Natural killer cell treated with Interleukin-12 subunit alpha and Interleukin-12 subunit beta and Interleukin-15 and Interleukin-18, amount 100 ng/mL, for 72 hours (primary cell): ENCODE data around the gene CEP131. TPM values are rescaled to one million over a fixed set of nuclear protein-coding genes. Genes with fewer than 3 reads are reported as not detected.
A peak's percentile ranks its signal among the peaks of the same experiment; 100 is the strongest.

Experiments used
- ATAC-seq, 2 donors: fragments of 150-1000 bp; cut with Tn5 transposase in 1 of 2; sonication (Bioruptor Pico), chemical (Tn5 transposase) in 1 of 2; 2 replicates each; pipeline ENCODE4 v1.10.0; 2021
- DNase-seq: peaks from one replicate; pipeline ENCODE4 v3.0.0; 2022; ENCODE audit warnings: low spot score
- H3K27ac Mint-ChIP-seq, 2 donors: 1 replicate in 1 of 2; 2 replicates in 1 of 2; pipeline ENCODE4 v1.8.0; 2022; ENCODE audit warnings: mixed read lengths in 2 of 2, mild to moderate bottlenecking in 1 of 2, moderate library complexity in 1 of 2
- H3K27me3 Mint-ChIP-seq, 2 donors: 1 replicate in 1 of 2; 2 replicates in 1 of 2; pipeline ENCODE4 v1.8.0; 2022; ENCODE audit warnings: mixed read lengths in 2 of 2
- H3K36me3 Mint-ChIP-seq: one replicate; pipeline ENCODE4 v1.8.0; 2022; ENCODE audit warnings: mixed read lengths
- H3K4me1 Mint-ChIP-seq, 2 donors: 1 replicate in 1 of 2; 2 replicates in 1 of 2; pipeline ENCODE4 v1.8.0; 2022; ENCODE audit warnings: low read depth in 2 of 2, mixed read lengths in 2 of 2, mild to moderate bottlenecking in 1 of 2
- H3K4me3 Mint-ChIP-seq: one replicate; pipeline ENCODE4 v1.8.0; 2022; ENCODE audit warnings: mixed read lengths
- H3K9me3 Mint-ChIP-seq: 2 replicates; pipeline ENCODE4 v1.8.0; 2022; ENCODE audit warnings: mixed read lengths
- total RNA-seq, 2 donors: library from RNA; stranded (reverse); gene quantifications; one replicate each; pipeline ENCODE4 v1.2.3, GENCODE V29; 2022

CEP131 gene
- total RNA-seq, 2 donors from 2014 or later, result 7.8 to 14.5 TPM

DNA sequence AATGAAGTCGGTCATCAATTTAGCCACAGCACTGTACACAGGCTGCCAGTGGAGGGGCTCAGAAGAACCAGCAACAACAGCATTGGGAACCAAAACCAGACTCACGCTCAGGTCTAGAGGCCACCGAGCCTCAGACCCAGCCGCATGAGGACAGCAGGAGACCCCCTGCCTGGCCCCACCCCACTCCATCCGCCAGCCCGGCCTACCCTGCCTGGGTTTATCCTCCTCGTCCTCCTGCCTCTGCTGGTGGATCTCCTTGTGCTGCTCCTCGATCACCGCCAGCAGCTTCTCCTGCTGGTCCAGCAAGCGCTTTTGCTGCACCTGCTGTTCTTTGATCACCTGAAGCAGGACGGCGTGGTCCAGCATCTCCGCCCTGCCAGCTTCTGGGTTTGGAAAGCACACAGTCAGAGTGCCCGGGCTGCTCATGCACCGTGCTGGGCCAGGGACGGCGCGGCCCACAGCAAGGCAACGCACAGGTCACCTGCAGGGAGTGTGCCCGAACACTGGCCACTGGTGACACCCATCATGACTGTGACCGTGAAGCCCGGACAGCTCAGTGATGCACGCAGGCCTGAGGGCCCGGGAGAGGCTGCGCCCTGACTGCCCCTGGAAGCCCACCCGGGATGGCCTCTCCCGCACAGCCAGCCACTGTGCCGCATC lies 24.0 kb upstream of the CEP131 start:
- H3K36me3 Mint-ChIP-seq, result no peaks in the 10 kb centered on the region
- H3K4me3 Mint-ChIP-seq, result no peak overlapping the region
- H3K27ac Mint-ChIP-seq, result no peak overlapping the region

DNA sequence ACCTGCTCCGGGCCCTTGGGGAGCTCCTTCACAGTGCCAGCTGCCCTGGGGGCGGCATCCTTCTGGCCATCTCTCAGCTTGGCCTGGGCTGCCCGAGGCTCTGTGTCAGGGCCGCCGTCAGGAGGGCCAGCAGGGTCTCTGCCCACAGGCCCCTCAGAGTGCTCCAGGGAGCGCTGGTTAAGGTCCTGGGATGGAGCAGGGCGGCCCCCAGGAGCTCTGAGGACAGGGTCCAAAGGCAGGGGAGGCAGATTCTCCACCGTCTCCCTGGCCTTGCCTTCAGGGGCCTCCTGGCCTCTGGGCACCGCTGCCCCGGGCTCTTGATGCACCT lies 23.5 kb upstream of the CEP131 start:
- H3K36me3 Mint-ChIP-seq, result no peaks in the 10 kb centered on the region

More for the DNA sequence above, 24.0 kb upstream of the CEP131 start:
- DNase-seq (no peak), ATAC-seq (no peak)
- H3K9me3 Mint-ChIP-seq, result no peaks in the 10 kb centered on the region
- peaks cover 4 to 12% of the 10 kb centered on the region in 2 donors for H3K4me1 Mint-ChIP-seq
- H3K27me3 Mint-ChIP-seq, result no peaks in the 10 kb centered on the region

DNA sequence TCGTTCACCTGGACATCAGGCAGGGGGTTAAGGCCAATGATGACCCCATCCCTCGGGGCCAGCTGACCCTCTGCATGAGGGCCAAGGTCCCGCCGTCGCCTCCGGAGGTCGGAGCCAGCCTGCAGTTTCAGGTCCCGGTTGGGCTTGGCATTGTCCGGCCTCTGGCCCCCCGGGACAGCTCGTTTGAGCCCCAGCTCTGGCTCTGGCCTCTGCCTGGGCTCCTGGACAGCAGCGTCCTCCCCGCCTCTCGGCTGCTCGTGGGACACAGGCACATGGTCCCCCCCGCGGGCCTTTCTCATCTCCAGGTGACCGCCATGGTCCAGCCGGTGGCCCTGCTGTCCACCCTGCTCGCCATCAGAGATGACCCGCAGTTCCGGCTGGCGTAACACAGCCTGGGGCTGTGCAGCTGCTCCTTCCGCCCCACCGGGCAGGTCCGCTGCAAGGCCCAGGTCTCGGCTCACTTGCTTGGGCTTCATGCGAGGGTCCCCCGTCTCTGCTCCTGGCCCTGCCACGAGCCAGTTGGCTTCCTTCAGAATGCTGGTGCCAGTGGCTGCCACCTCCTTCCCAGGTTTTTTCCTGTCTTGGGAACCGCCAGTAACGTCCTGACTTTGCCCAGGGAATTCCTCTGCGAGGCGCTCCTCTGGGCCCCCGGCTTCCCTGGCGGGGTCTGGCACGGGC lies 23.0 kb upstream of the CEP131 start:
- Mint-ChIP-seq H3K4me3 (no peak overlapping the region), H3K36me3 (no peaks in the 10 kb centered on the region), H3K27me3 (no peaks in the 10 kb centered on the region), H3K4me1 (peaks cover 14 to 20% of the 10 kb centered on the region in 2 donors), H3K9me3 (no peaks in the 10 kb centered on the region), H3K27ac (no peak overlapping the region)
- DNase-seq (no peak), ATAC-seq (no peak)

More for the DNA sequence above, 23.5 kb upstream of the CEP131 start:
- Mint-ChIP-seq H3K4me3 (no peak overlapping the region), H3K27ac (no peak overlapping the region), H3K27me3 (no peaks in the 10 kb centered on the region), H3K4me1 (peaks cover 9 to 15% of the 10 kb centered on the region in 2 donors), H3K9me3 (no peaks in the 10 kb centered on the region)
- no peak for ATAC-seq
- no peak for DNase-seq

GRCh38 chr17:81245024-81245664 lies 22.4 kb upstream of the CEP131 start:
- H3K36me3 Mint-ChIP-seq, result no peaks in the 10 kb centered on the region
- no peaks in the 10 kb centered on the region for H3K27me3 Mint-ChIP-seq
- H3K4me1 Mint-ChIP-seq, result peaks cover 16 to 23% of the 10 kb centered on the region in 2 donors
- peak overlapping the region in 1 of 2 donors; percentile 55 for H3K27ac Mint-ChIP-seq
- DNase-seq (no peak), ATAC-seq (peak in 1 of 2 donors; percentile 77)
- H3K4me3 Mint-ChIP-seq, result no peak overlapping the region
- H3K9me3 Mint-ChIP-seq, result no peaks in the 10 kb centered on the region

DNA sequence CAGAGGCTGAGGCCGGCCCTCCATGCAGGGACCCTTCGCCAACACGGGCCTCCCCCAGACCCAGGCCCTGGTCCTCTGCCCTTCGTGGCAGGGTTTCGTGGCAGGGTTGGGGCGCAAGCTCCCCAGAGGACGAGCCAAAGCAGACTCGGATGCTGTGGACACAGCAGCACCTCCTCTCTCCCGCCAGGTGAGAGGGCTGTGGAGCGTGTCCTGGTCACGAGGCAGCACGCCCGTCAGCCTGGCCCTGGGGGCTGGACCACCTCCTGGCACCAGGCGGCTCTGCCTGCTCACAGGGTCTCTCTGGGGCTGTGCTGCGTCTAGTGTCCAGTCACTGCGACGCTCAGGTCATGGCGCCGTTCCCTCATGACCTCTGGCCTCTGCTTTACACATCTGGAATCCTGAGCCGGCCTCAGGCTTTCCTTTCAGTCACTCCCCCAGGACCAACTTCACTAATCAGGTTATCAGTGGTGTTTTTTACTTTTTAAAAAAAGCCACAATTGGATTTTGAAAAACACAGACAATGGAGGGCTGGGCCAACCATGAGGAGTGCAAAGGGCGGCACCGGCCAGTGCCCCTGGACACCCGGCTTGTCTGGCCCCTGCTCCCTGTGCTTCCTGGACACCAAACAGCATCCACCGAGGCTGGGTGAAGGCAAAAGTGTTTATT lies 21.7 kb upstream of the CEP131 start:
- Mint-ChIP-seq H3K36me3 (no peaks in the 10 kb centered on the region), H3K4me1 (peaks cover 19 to 23% of the 10 kb centered on the region in 2 donors), H3K4me3 (no peak overlapping the region), H3K9me3 (no peaks in the 10 kb centered on the region), H3K27ac (peak overlapping the region in 1 of 2 donors; percentile 55), H3K27me3 (no peaks in the 10 kb centered on the region)
- ATAC-seq, result no peak
- DNase-seq, result no peak

DNA sequence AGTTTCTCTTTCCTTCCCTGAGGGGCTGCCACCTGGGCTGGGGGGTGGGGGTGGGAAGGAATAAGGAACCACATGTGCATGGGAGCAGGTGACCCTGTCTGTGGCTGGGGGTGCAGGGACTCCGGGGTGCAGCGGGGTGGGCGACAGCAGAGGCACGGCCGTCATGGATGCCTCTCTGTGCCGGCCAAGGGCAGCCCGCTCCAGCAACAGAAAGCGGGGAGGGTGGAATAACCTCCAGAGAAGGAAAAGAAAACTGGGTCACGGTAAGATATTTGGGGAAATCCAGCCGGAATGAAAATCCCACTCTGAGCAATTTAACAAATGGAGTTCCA lies 20.5 kb upstream of the CEP131 start:
- H3K36me3 Mint-ChIP-seq, result no peaks in the 10 kb centered on the region
- H3K4me3 Mint-ChIP-seq, result no peak overlapping the region
- DNase-seq (no peak), ATAC-seq (no peak)
- H3K9me3 Mint-ChIP-seq, result no peaks in the 10 kb centered on the region
- peaks cover 22 to 23% of the 10 kb centered on the region in 2 donors for H3K4me1 Mint-ChIP-seq
- no peak overlapping the region for H3K27ac Mint-ChIP-seq
- no peaks in the 10 kb centered on the region for H3K27me3 Mint-ChIP-seq

- no peak overlapping the region for H3K4me3 Mint-ChIP-seq
- no peaks in the 10 kb centered on the region for H3K36me3 Mint-ChIP-seq
These were observed 19.9 kb upstream of the CEP131 start for GRCh38 chr17:81242421-81243332.

GRCh38 chr17:81241648-81242420 lies 19.1 kb upstream of the CEP131 start:
- no peak for ATAC-seq
- Mint-ChIP-seq H3K4me1 (peaks cover 23 to 30% of the 10 kb centered on the region in 2 donors), H3K27ac (peak overlapping the region in 1 of 2 donors; percentile 53), H3K9me3 (no peaks in the 10 kb centered on the region), H3K27me3 (no peaks in the 10 kb centered on the region), H3K36me3 (no peaks in the 10 kb centered on the region), H3K4me3 (peak overlapping the region; percentile 87)
- DNase-seq, result peak; percentile 82

More at GRCh38 chr17:81242421-81243332, 19.9 kb upstream of the CEP131 start:
- Mint-ChIP-seq H3K4me1 (peaks cover 23 to 25% of the 10 kb centered on the region in 2 donors), H3K9me3 (no peaks in the 10 kb centered on the region), H3K27ac (peak overlapping the region in 1 of 2 donors; percentile 53), H3K27me3 (no peaks in the 10 kb centered on the region)
- ATAC-seq (no peak), DNase-seq (no peak)

- H3K4me1 Mint-ChIP-seq, result peaks cover 23 to 30% of the 10 kb centered on the region in 2 donors
- DNase-seq (no peak), ATAC-seq (no peak)
- H3K27me3 Mint-ChIP-seq, result no peaks in the 10 kb centered on the region
- no peaks in the 10 kb centered on the region for H3K36me3 Mint-ChIP-seq
- peak overlapping the region; percentile 87 for H3K4me3 Mint-ChIP-seq
- H3K27ac Mint-ChIP-seq, result peak overlapping the region in 1 of 2 donors; percentile 75
- H3K9me3 Mint-ChIP-seq, result no peaks in the 10 kb centered on the region
These were observed 18.4 kb upstream of the CEP131 start for GRCh38 chr17:81241203-81241602.

DNA sequence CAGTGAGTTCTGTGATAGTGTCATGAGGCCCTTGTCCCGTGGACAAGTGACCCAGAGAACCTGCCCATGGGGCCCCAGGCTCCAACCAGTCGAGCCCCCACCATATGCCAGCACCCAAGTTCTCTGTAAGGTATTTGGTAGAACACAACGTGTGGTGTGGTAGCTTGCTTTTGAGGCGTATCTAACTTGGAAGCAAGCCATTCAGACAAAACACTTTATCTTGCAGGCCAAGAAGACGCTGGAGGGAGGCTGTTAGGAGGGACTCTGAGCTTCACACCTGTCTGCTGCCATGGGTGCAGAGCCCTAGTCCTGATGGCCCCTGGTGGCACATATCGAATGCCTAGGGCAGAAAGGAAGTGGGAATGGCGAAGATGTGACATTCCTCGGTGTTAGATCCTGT lies 18.0 kb upstream of the CEP131 start:
- DNase-seq, result no peak
- H3K36me3 Mint-ChIP-seq, result no peaks in the 10 kb centered on the region
- H3K4me3 Mint-ChIP-seq, result peak overlapping the region; percentile 87
- H3K4me1 Mint-ChIP-seq, result peaks cover 23 to 32% of the 10 kb centered on the region in 2 donors
- H3K27ac Mint-ChIP-seq, result peak overlapping the region in 1 of 2 donors; percentile 75
- no peaks in the 10 kb centered on the region for H3K9me3 Mint-ChIP-seq
- no peak for ATAC-seq
- H3K27me3 Mint-ChIP-seq, result no peaks in the 10 kb centered on the region

DNA sequence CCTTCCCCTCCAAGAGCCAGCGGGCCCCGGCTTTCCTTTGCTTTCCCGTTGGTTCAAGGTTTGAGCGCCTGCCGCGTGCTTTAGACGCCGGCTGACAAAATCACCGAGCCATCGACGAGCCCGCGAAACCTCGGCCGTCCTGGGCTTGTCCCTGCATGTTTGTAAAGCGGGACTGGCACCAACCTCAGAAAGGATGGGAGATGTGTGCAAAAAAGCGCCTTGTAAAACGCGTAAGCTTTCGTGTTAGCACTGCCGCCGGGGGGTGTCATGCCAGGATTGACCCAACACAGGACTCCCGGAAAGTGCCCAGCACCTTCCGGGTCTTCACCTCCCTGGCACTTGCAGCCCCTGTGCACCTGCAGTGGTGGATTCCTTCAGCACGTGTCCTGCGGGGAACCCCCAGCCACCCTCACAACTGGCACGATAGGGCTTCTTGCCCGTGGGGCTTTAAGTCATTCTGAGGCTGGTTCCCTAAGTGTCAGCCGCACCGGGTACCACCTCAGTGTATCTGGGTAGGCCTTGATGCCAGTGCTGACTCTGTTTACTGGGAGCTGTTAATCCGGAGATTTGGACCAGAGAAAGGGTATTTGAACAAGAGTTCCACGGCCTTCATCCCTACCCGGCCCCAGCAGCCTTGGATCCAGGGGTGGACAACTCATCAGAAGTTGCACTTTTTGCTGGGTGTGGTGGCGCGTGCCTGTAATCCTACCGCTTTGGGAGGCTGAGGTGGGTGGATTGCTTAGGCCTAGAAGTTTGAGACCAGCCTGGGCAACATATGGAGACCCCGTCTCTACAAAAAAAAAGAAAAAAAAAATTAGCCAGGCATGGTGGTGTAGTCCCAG lies 17.2 kb upstream of the CEP131 start:
- peaks cover 25 to 36% of the 10 kb centered on the region in 2 donors for H3K4me1 Mint-ChIP-seq
- H3K27ac Mint-ChIP-seq, result peak overlapping the region; percentile 75 to 87
- DNase-seq, result no peak
- H3K4me3 Mint-ChIP-seq, result peak overlapping the region; percentile 87
- no peak for ATAC-seq
- H3K36me3 Mint-ChIP-seq, result no peaks in the 10 kb centered on the region
- H3K27me3 Mint-ChIP-seq, result no peaks in the 10 kb centered on the region
- no peaks in the 10 kb centered on the region for H3K9me3 Mint-ChIP-seq
